GM23338 (cell line): Measurements from ENCODE around the gene GTPBP1. TPM values are rescaled to one million over a fixed set of nuclear protein-coding genes. Genes with fewer than 3 reads are reported as not detected.

Experiments
- ATAC-seq: fragments of 200-7000 bp; cut with Tn5 transposase; 3 replicates; pipeline ENCODE4 v1.9.1; 2020
- DNase-seq: peaks from one replicate; pipeline ENCODE4 v3.0.0-alpha.2; 2015; ENCODE audit warnings: low spot score
- H2AFZ ChIP-seq: fragments of 200-600 bp; sonication (generic); 2 replicates; pipeline ENCODE4 v1.8.0; 2016; ENCODE audit warnings: antibody characterized with exemption, mild to moderate bottlenecking, moderate library complexity
- H3F3A ChIP-seq: fragments of 200-600 bp; sonication (generic); replicated peaks from 2 replicates; pipeline ENCODE4 v1.8.0; 2017; ENCODE audit warnings: antibody characterized with exemption, mixed run types, low read depth
- H3K27ac ChIP-seq: fragments of 200-600 bp; sonication (generic); 2 replicates; pipeline ENCODE4 v1.6.1; 2016; ENCODE audit warnings: low read depth
- H3K27me3 ChIP-seq: fragments of 200-600 bp; sonication (generic); 2 replicates; pipeline ENCODE4 v1.8.0; 2016; ENCODE audit warnings: mild to moderate bottlenecking, mixed run types, moderate library complexity; ENCODE audit not compliant: insufficient read depth
- H3K36me3 ChIP-seq: fragments of 200-600 bp; sonication (generic); 2 replicates; pipeline ENCODE4 v1.8.0; 2016; ENCODE audit warnings: mild to moderate bottlenecking; ENCODE audit not compliant: insufficient read depth
- H3K4me1 ChIP-seq: fragments of 200-600 bp; sonication (generic); 2 replicates; pipeline ENCODE4 v1.8.0; 2016; ENCODE audit warnings: mild to moderate bottlenecking, moderate library complexity; ENCODE audit not compliant: insufficient read depth
- H3K4me2 ChIP-seq: fragments of 200-600 bp; sonication (generic); 2 replicates; pipeline ENCODE4 v1.7.1; 2017; ENCODE audit warnings: mixed run types
- H3K4me3 ChIP-seq: fragments of 200-600 bp; sonication (generic); 2 replicates; pipeline ENCODE4 v1.6.1; 2016; ENCODE audit warnings: mixed run types
- H3K79me2 ChIP-seq: fragments of 200-600 bp; sonication (generic); replicated peaks from 2 replicates; pipeline ENCODE4 v1.8.0; 2017; ENCODE audit warnings: mild to moderate bottlenecking; ENCODE audit not compliant: insufficient read depth
- H3K9me2 ChIP-seq: fragments of 200-600 bp; sonication (generic); 2 replicates; pipeline ENCODE4 v1.8.0; 2017; ENCODE audit not compliant: insufficient read depth
- H4K20me1 ChIP-seq: fragments of 200-600 bp; sonication (generic); replicated peaks from 2 replicates; pipeline ENCODE4 v1.8.0; 2017; ENCODE audit warnings: mild to moderate bottlenecking; ENCODE audit not compliant: insufficient read depth
- H3K27ac Mint-ChIP-seq: 2 replicates; pipeline ENCODE4 v1.8.0; 2020; ENCODE audit warnings: inconsistent platforms, mild to moderate bottlenecking, moderate library complexity, mixed read lengths
- H3K27me3 Mint-ChIP-seq: 3 replicates; pipeline ENCODE4 v1.8.0; 2022; ENCODE audit warnings: low read depth, mild to moderate bottlenecking, moderate library complexity, mixed read lengths, inconsistent platforms; ENCODE audit not compliant: insufficient read depth, poor library complexity
- H3K36me3 Mint-ChIP-seq: 3 replicates; pipeline ENCODE4 v1.8.0; 2021; ENCODE audit warnings: low read depth, mild to moderate bottlenecking, inconsistent platforms, moderate library complexity, mixed read lengths
- H3K4me1 Mint-ChIP-seq: 3 replicates; pipeline ENCODE4 v1.8.0; 2020; ENCODE audit warnings: mild to moderate bottlenecking, inconsistent platforms, mixed read lengths
- H3K4me3 Mint-ChIP-seq: 3 replicates; pipeline ENCODE4 v1.8.0; 2021; ENCODE audit warnings: moderate library complexity, mild to moderate bottlenecking, inconsistent platforms, mixed read lengths
- H3K9me3 Mint-ChIP-seq: 3 replicates; pipeline ENCODE4 v1.8.0; 2020; ENCODE audit warnings: moderate library complexity, mild to moderate bottlenecking, inconsistent platforms, mixed read lengths
- CREB1 ChIP-seq: fragments of 250-450 bp; sonication (Bioruptor Pico); IDR thresholded peaks from 2 replicates; pipeline ENCODE4 v1.5.0; 2020; ENCODE audit warnings: low read depth, mild to moderate bottlenecking, moderate library complexity
- EZH2phosphoT487 ChIP-seq: fragments of 200-600 bp; sonication (generic); IDR thresholded peaks from one replicate; pipeline ENCODE4 v1.8.1; 2018; ENCODE audit warnings: antibody characterized with exemption; ENCODE audit not compliant: unreplicated experiment
- JUNB ChIP-seq: IDR thresholded peaks from one replicate; pipeline ENCODE4 v1.6.1; 2016; ENCODE audit warnings: antibody characterized with exemption; ENCODE audit not compliant: unreplicated experiment
- NANOG ChIP-seq: IDR thresholded peaks from 2 replicates; pipeline ENCODE4 v1.6.1; 2016; ENCODE audit warnings: antibody characterized with exemption, borderline replicate concordance
- POLR2AphosphoS5 ChIP-seq: IDR thresholded peaks from 2 replicates; pipeline ENCODE4 v1.6.1; 2016; ENCODE audit warnings: antibody characterized with exemption, low read depth
- STAT1 ChIP-seq: IDR thresholded peaks from one replicate; pipeline ENCODE4 v1.6.1; 2016; ENCODE audit warnings: antibody characterized with exemption; ENCODE audit not compliant: unreplicated experiment
- ZNF114 ChIP-seq: fragments of 250-450 bp; sonication (Bioruptor Pico); IDR thresholded peaks from 2 replicates; pipeline ENCODE4 v1.5.0; 2020; ENCODE audit warnings: mild to moderate bottlenecking, moderate library complexity
- ZNF331 ChIP-seq: fragments of 250-450 bp; sonication (Bioruptor Pico); IDR thresholded peaks from 2 replicates; pipeline ENCODE4 v1.5.0; 2020; ENCODE audit warnings: low read depth, mild to moderate bottlenecking, moderate library complexity
- ZNF462 ChIP-seq: fragments of 250-450 bp; sonication (Bioruptor Pico); IDR thresholded peaks from 2 replicates; pipeline ENCODE4 v1.5.0; 2020; ENCODE audit warnings: mild to moderate bottlenecking, moderate library complexity
- polyA plus RNA-seq: library from polyadenylated mRNA; unstranded; fragments of >200 nt; fragmentation: Nextera tagmentation; extraction: Ambion mirVana; gene quantifications from 2 replicates; pipeline ENCODE4 v1.2.1, GENCODE V29; 2016
- total RNA-seq: library from RNA; depleted of rRNA; stranded (reverse); fragments of >200 nt; shearing (Covaris generic); gene quantifications from 2 replicates; pipeline ENCODE4 v1.2.3, GENCODE V29; 2014
- TF ChIP-seq, protein P1 (sequence below): IDR thresholded peaks from one replicate; pipeline ENCODE4 v1.6.1; 2018; ENCODE audit warnings: antibody characterized with exemption; ENCODE audit not compliant: unreplicated experiment
- TF ChIP-seq, protein P2 (sequence below): IDR thresholded peaks from 2 replicates; pipeline ENCODE4 v1.6.1; 2016; ENCODE audit warnings: antibody characterized with exemption

GTPBP1 gene
- total and polyA plus RNA-seq, 2 experiments from 2014 or later: 27.2 to 88.4 TPM

- TF ChIP-seq NANOG (no peak), POLR2AphosphoS5 (no peak), EZH2phosphoT487 (no peak), ZNF331 (CRISPR knock-in tag) (no peak)
Observed at GRCh38 chr22:38700270-38700788, 5.4 kb upstream of the GTPBP1 start (continued).

DNA sequence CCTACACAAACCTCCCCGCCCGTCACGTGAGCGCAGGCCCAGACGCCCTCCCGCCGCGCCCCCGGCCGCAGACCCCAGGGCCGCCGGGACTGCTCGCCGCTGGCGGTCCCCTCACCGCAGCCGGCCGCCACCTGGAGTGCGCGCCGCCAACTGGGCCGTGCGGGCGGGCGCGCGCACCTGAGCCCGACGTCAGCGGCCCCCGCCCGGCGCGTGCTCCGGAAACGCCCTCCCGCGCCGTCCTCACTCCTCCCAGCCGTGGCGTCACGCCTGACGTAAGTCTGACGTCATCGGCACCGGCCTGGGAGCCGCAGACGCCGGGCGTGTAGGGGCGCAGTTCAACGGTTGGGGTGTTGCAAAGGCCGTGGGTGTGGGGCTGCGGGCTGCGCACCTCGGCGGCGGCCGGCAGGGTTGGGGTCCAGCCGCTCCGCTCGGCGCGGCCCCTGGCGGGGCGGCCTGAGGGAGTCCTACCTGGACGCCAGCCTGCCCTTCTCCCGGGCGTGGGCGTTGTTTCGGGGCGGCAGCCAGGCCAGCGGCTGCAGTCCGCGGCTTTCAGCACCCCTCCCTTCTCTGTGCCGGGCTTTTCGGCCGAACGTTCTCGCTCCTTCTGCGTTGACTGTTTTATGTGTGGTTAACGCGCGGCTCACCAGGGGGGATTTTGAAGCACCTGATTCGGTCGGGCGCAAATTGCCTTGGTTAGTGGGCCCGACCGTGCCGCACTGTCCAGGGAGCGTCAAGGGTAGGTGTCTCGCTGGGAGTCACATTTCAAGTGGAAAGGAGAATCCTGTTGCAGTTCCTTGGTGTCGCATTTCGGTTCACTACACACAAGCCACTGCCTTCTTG, 4.7 kb upstream of the GTPBP1 start, which contains the start of gene JOSD1:
TSS of gene JOSD1 (minus strand) at position 155 of the 840 bp plus-strand sequence. CDS start 956 bp downstream, outside the sequence.
- peak within 1 kb of the TSS; percentile 83 for H3K27ac ChIP-seq
- H3F3A ChIP-seq: peaks cover 4% of the 10 kb centered on the region; the same call in 1 of the 2 replicates
- ATAC-seq (peak; percentile 15), DNase-seq (peak; percentile 96)
- peak within 1 kb of the TSS; percentile 95 for H3K4me2 ChIP-seq
- Mint-ChIP-seq H3K4me3 (peak within 1 kb of the TSS; percentile 98), H3K27ac (peak within 1 kb of the TSS; percentile 99), H3K4me1 (peaks cover 41% of the 10 kb centered on the region), H3K9me3 (no peaks in the 10 kb centered on the region), H3K27me3 (peaks cover 24% of the 10 kb centered on the region), H3K36me3 (peaks cover 12% of the 10 kb centered on the region; the same call in 2 of the 3 replicates)
- H3K4me1 ChIP-seq: peaks cover 23% of the 10 kb centered on the region
- peak within 1 kb of the TSS; percentile 97 for H3K4me3 ChIP-seq
- peak within 1 kb of the TSS; percentile 74; the same call in 1 of the 2 replicates for H2AFZ ChIP-seq
- peaks cover 39% of the 10 kb centered on the region for H3K79me2 ChIP-seq
- peaks cover 13% of the 10 kb centered on the region for H4K20me1 ChIP-seq
- H3K36me3 ChIP-seq: no peaks in the 10 kb centered on the region
- no peaks in the 10 kb centered on the region for H3K27me3 ChIP-seq
- H3K9me2 ChIP-seq: no peaks in the 10 kb centered on the region
- no peak for TF ChIP-seq NANOG
- no peak for TF ChIP-seq STAT1
- peak; percentile 100 for TF ChIP-seq CREB1
- TF ChIP-seq, protein P1, sequence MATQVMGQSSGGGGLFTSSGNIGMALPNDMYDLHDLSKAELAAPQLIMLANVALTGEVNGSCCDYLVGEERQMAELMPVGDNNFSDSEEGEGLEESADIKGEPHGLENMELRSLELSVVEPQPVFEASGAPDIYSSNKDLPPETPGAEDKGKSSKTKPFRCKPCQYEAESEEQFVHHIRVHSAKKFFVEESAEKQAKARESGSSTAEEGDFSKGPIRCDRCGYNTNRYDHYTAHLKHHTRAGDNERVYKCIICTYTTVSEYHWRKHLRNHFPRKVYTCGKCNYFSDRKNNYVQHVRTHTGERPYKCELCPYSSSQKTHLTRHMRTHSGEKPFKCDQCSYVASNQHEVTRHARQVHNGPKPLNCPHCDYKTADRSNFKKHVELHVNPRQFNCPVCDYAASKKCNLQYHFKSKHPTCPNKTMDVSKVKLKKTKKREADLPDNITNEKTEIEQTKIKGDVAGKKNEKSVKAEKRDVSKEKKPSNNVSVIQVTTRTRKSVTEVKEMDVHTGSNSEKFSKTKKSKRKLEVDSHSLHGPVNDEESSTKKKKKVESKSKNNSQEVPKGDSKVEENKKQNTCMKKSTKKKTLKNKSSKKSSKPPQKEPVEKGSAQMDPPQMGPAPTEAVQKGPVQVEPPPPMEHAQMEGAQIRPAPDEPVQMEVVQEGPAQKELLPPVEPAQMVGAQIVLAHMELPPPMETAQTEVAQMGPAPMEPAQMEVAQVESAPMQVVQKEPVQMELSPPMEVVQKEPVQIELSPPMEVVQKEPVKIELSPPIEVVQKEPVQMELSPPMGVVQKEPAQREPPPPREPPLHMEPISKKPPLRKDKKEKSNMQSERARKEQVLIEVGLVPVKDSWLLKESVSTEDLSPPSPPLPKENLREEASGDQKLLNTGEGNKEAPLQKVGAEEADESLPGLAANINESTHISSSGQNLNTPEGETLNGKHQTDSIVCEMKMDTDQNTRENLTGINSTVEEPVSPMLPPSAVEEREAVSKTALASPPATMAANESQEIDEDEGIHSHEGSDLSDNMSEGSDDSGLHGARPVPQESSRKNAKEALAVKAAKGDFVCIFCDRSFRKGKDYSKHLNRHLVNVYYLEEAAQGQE: no peak
- no peak for TF ChIP-seq ZNF331 (CRISPR knock-in tag)
- TF ChIP-seq, protein P2, sequence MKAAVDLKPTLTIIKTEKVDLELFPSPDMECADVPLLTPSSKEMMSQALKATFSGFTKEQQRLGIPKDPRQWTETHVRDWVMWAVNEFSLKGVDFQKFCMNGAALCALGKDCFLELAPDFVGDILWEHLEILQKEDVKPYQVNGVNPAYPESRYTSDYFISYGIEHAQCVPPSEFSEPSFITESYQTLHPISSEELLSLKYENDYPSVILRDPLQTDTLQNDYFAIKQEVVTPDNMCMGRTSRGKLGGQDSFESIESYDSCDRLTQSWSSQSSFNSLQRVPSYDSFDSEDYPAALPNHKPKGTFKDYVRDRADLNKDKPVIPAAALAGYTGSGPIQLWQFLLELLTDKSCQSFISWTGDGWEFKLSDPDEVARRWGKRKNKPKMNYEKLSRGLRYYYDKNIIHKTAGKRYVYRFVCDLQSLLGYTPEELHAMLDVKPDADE: 0 out of 2 replicates have a peak, but pooled peaks have one; percentile 31
- TF ChIP-seq ZNF462 (CRISPR knock-in tag): no peak
- no peak for TF ChIP-seq EZH2phosphoT487
- no peak for TF ChIP-seq ZNF114 (CRISPR knock-in tag)
- TF ChIP-seq POLR2AphosphoS5: peak; percentile 96
- TF ChIP-seq JUNB: no peak
